ENCODE results near the gene UNC5B.

Gene UNC5B

DNA sequence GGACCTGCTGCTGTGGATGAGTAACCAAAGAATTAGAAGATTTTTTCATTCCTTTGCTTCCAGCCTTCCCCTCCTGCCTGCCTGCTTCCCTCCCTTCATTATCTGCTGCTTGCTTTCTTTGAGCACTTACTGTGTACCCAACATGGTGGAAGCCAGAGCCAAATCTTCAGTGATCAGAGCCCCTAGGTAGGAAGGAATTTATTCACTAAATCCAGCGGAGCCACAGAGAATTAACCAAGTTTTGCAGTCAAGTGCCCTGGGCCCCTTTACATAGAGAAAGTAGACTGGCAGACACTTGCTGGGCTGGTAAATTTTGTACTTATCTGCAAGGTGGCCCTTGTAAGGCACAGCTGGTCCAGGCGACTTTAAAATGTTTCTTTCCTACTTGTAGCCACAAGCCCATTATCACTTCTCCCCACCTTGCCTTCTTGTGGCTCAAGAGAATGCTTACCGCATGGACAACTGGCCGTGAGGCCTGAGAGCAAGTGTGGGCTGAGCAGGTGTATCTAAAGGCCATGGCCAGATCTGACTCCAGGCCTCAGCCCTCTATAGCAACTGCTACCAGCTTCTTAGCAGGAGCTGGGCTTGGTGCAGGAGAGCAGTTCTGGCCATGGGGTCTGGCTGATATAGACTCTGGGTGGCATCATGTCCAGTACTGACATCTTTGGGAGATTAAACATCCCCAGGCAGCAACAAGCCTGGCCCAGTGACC, 11.1 kb downstream of the UNC5B start:
- DNase-seq (ENCODE audit: low spot score): no peak

GRCh38 chr10:71225291-71226058, 13.1 kb downstream of the UNC5B start:
- DNase-seq (ENCODE audit: low spot score): no peak

- no peak for DNase-seq (ENCODE audit: low spot score)
These were observed 16.7 kb downstream of the UNC5B start for GRCh38 chr10:71228875-71229675.

DNA sequence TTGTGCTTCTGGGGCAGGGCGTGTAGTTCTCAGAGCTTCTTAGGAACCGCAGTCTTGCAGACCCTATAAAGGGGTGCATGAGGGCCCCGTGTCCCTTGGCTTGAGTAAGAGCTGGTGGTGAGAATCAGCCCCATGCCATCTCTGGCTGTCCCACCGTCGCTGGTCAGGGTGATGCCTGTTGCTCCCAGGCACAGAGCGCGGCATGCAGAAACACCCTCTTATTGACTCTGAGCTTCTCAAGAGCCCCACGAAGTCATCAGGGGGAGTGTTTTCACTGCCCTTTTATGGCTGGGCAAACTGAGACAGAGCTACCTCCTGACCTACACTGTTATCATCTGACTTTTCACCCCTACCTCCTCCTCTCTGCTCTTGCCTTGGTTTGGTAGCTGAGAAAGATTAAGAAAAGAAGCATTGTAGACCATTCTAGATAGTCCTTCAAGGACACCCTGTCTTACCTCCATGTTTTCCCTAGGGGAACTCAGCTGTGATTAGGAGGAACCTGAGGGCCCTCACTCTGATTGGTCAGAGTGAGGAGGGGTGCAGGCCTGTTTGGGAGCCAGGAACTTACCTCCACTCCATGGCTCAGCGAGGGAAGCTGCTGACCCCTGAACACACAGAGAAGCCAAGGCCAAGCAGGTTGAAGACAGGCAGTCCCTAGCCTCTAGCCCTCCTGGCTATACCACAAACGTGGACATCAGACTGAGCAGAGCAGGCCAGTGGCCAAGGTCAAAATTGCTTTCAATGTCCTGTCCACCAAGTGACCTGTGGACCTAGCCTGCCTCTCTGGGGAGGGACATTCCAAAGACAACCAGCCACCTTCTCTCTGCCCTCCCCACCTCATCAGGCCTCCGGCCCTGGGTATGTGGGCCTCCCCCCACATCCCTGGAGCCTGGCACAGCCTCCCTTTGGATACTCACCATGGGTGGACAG, 17.6 kb downstream of the UNC5B start:
- no peak for DNase-seq (ENCODE audit: low spot score)

DNA sequence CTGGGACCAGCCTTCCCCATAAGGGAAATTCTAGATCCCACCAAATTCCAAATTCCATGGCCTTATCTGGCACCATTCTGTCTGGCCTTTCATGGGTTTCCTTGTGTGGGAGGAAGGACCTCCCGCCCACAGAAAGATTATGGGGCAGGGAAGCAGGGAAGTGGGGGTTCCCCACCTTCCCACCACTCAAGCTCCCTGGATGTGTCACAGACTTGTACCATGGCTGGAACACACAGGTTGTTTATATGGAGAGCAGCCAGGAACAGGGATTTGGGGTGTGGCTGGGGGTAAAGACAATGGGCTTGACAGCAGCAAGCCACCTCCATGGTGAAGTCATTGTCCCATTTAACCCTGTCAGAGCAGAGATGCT, 18.3 kb downstream of the UNC5B start:
- DNase-seq (ENCODE audit: low spot score): no peak

DNA sequence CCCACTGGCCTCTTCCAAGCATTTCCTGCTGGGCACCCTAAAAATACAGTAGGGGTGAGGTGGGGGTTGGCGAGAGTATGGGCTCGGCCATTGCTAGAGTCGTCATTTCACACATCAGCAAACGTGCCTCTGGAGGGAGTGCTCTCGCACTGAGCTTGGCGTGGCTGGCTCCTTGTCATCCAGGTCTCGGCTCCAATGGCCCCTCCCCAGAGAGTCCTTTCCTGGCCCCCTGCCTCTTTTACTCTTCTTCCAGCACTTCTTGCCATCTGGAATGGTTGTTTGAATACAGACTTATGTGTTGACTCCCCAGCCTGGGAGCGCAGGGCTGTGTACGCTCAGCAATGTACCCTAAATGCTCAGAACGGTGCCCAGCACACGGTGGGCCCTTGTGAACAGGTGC, 18.8 kb downstream of the UNC5B start:
- no peak for DNase-seq (ENCODE audit: low spot score)

GRCh38 chr10:71232089-71232998, 20.0 kb downstream of the UNC5B start:
- DNase-seq (ENCODE audit: low spot score): no peak

GRCh38 chr10:71233482-71233892, 21.1 kb downstream of the UNC5B start:
- DNase-seq (ENCODE audit: low spot score): no peak

GRCh38 chr10:71234004-71234894, 21.9 kb downstream of the UNC5B start:
- DNase-seq (ENCODE audit: low spot score): no peak

- DNase-seq (ENCODE audit: low spot score): no peak
These were observed 22.8 kb downstream of the UNC5B start for GRCh38 chr10:71234970-71235685.

DNA sequence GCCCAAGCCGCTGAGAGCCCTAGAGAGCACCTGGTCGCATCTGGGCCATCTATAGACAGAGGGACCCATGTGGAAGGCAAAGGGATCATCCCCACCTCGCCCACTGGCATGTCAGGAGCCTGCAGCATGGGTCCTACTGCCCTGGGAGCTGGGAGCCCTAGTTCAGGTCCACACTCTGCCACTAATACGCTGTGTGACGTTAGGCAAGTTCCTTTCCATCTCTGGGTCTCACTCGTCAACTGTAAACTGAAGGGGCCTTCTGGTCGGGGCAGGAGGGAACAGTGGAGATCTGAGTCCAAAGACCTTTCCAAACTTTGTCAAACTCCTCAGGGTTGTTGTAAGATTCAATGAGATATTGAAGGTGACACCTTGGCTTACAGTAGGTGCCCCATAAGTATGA, 23.4 kb downstream of the UNC5B start:
- DNase-seq (ENCODE audit: low spot score): no peak

DNA sequence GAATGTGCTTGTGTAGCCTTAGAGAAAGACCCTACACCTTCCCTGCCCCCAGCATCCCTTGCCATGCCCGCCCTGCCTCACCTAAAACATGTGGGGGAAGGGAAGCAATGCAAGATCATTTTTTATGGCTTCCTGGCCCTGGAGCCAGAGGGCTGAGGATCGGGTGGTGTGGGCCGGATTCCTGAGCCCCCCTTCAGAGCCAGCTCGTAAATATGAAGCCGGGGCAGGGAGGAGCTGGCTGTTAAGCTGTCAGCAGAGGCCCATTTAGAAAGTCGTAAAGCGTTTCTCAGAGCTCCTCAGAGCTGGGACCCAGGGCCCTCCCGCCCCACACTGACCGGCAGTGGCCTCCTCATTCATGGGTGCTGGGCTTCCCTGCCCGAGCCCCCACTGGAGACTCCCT, 23.9 kb downstream of the UNC5B start:
- no peak for DNase-seq (ENCODE audit: low spot score)

- DNase-seq (ENCODE audit: low spot score): no peak
These were observed 24.7 kb downstream of the UNC5B start for GRCh38 chr10:71236822-71237682.

DNA sequence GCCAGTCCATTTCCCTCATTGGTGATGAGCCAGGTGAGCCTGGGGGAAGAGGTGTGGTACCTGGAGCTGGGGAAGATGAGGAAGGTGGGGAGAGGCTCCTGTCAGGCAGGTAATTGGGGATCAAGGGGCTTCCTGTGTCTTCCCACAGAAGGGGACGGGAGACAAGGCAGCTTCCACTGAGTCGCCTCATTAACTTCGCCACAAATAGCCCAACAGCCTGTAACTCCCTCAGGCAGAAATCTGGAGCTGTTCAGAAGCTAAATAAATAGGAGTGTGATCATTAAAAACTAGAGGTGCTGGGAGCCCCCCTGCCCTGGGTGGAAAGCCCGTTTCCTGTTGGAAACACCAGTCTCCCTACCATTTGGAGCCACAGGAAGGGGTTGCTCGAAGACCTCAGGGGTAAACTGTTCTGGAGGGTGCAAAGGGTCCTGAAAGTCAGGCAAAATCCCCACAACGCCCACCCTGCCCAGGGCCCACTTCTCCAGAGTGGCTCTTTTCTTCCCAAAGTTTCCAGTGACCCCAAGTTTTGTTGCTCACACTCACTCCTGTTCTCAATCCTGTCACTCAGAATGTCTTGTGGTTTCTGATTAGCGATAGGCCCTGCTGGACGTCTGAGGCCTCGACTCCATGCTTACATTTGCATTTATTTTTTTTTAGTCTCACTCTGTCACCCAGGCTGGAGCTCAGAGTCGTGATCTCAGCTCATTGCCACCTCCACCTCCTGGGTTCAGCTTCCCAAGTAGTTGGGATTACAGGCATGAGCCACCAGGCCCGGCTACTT, 25.7 kb downstream of the UNC5B start:
- DNase-seq (ENCODE audit: low spot score): no peak

DNA sequence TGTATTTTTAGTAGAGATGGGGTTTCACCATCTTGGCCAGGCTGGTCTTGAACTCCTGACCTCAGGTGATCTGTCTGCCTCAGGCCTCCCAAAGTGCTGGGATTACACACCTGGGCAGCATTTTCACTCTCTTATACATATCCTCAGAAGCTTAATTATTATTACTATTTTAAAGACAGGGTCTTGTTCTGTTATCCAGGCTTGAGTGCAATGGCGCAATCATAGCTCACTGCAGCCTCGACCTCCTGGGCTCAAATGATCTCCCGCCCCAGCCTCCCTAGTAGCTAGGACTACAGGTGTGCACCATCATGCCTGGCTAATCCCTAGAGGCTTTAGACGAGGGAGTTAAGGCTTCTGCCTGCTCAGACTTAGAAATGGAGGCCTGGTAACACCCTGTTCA, 26.3 kb downstream of the UNC5B start:
- DNase-seq (ENCODE audit: low spot score): no peak

GRCh38 chr10:71239131-71239915, 27.0 kb downstream of the UNC5B start:
- no peak for DNase-seq (ENCODE audit: low spot score)

Data from COLO829 (cell line).